ENCODE data around the gene NPM3.

NPM3 gene

GRCh38 chr10:101758858-101759257 lies 24.4 kb downstream of the NPM3 start:
- no peak for DNase-seq (ENCODE audit: low read depth)

GRCh38 chr10:101752241-101752640 lies 31.0 kb downstream of the NPM3 start:
- DNase-seq (ENCODE audit: low read depth) = no peak

- DNase-seq (ENCODE audit: low read depth) = no peak
These were observed 33.9 kb downstream of the NPM3 start for GRCh38 chr10:101749047-101750016.

- DNase-seq (ENCODE audit: low read depth) = no peak
These were observed 34.8 kb downstream of the NPM3 start for GRCh38 chr10:101748496-101748895.

GRCh38 chr10:101745074-101745696 lies 38.1 kb downstream of the NPM3 start:
- no peak for DNase-seq (ENCODE audit: low read depth)

GRCh38 chr10:101744267-101744666 lies 39.0 kb downstream of the NPM3 start:
- DNase-seq (ENCODE audit: low read depth) = no peak

- no peak for DNase-seq (ENCODE audit: low read depth)
These were observed 41.3 kb downstream of the NPM3 start for GRCh38 chr10:101741938-101742337.

GRCh38 chr10:101736666-101737065 lies 46.6 kb downstream of the NPM3 start:
- no peak for DNase-seq (ENCODE audit: low read depth)

GRCh38 chr10:101732096-101732495 lies 51.1 kb downstream of the NPM3 start:
- no peak for DNase-seq (ENCODE audit: low read depth)

Measured in CMK (cell line).